Suppressor macrophage treated with lipopolysaccharide for 1 hour (primary cell): ENCODE results near the gene EMID1.
"Not testable (repeated sequence)": the region's sequence is repeated elsewhere in the genome, so short reads cannot be mapped to it uniquely, and the experiment has no call there.

Experiments used
- DNase-seq, 3 donors: peaks; one replicate each; pipeline ENCODE4 v3.0.0-alpha.2; 2020 to 2022

The EMID1 gene

GRCh38 chr22:29231971-29232959, 26.6 kb downstream of the EMID1 start:
- no peak for DNase-seq

DNA sequence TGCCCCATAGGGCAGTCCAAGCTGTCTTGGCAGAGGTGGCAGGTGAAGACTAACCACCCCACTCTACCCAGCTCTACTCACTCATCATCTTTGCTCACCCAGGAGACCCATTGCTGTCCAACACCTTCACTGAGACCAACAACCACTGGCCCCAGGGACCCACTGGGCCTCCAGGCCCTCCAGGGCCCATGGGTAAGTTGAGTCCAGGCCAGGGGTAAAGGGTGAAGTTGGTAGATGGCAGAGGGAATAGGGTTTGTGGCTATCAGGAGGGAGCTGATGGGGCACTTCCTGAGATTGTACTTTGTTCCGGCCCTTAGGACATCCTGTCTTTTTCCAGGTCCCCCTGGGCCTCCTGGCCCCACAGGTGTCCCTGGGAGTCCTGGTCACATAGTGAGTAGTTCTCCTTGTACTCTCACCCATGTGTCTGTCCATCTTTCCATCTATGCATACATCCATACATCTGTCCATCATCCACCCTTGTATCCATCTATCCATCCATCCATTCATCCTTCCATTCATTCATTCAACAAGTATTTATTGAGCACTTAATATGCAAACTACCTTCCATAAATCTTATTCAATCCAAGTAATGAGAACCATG, 27.7 kb downstream of the EMID1 start:
- no peak for DNase-seq

GRCh38 chr22:29240481-29240880, 34.8 kb downstream of the EMID1 start:
- DNase-seq: not testable (repeated sequence)

DNA sequence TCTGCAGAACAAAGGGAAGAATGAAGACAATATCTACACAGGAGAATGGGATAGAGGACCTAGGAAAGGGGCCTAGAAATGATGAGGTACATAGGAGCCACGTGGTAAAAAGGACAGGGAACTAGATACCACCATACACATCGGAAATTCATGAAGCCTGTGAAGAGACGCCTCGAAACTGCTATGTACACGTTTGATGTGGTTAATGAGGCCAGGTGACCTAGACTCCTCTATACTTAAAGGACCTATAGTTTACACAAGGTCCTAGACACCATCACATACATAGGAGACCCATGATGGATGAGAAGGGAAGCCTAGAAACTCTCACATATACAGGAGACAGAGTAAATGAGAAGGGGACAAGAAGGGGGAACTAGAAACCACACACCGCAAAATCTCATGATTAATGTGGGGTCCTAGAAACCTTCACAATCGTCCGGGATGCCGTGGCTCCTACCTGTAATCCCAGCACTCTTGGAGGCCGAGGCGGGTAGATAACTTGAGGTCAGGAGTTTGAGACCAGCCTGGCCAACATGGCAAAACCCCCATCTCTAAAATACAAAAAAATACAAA, 38.3 kb downstream of the EMID1 start:
- DNase-seq: no peak

DNA sequence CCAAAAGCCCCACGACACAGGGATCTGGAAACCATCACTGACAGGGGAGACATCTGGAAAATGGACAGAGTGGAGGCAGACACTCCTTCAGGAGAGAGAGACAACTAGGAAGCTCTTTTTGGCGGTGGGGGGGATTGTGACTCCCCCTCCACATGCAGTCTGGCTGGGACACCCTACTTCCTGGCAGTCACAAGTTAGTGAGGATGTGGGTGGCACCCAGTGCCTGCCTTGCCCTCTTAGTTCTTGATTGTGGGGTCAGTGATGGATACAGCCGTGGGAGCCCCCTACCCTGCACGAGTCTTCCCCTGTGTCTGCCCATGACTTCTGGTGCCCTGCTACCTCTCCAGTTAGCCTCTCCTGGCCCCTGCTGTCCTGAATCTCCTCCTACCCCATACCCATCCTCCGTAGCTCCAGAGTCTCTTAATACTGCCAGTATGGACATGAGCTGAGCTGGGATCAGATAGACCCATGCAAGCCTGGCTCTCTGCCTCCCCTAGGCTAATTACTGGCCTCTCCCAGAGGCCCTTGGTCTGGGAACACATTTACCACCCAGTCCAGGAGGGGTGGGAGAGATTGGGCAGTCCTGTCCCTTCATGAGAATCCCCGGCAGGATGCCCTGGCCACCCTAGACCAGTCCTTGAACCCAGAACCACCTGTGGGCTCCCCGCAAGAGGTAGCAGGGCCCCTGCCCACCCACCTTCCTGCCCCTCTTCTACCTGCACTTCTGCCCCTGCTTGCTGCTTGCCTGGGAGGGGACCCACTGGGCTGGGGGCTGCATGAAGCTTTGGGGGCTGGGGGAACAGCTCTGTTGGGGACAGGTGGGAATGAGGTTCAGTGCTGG, 39.3 kb downstream of the EMID1 start:
- no peak for DNase-seq

- peak; percentile 70 to 75 (median 72) for DNase-seq
These were observed 40.1 kb downstream of the EMID1 start for GRCh38 chr22:29245626-29246385.

DNA sequence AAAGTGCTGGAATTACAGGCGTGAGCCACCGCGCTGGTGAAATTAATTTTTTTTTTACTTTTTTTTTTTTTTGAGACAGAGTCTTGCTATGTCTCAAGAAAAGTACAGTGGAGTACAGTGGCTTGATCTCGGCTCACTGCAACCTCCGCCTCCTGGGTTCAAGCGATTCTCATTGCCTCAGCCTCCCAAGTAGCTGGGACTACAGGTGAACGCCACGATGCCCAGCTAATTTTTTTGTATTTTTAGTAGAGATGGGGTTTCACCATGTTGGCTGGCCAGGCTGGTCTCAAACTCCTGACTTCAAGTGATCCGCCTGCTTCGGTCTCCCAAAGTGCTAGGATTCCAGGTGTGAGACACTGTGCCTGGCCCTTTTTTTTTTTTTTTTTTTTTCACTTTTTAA, 42.2 kb downstream of the EMID1 start:
- DNase-seq: not testable (repeated sequence)

DNA sequence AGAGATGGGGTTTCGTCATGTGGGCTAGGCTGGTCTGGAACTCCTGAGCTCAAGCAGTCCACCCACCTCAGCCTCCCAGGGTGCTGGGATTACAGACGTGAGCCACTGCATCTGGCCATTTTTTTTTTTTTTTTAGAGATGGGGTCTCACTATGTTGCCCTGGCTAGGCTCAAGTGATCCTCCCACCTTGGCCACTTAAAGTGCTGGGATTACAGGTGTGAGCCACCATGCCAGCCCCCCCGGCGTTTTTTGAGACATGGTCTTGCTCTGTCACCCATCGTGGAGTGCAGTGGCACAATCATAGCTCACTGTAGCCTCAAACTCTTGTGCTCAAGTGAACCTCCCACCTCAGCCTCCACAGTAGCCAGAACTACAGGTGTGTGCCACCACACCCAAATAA, 45.6 kb downstream of the EMID1 start:
- no peak for DNase-seq

DNA sequence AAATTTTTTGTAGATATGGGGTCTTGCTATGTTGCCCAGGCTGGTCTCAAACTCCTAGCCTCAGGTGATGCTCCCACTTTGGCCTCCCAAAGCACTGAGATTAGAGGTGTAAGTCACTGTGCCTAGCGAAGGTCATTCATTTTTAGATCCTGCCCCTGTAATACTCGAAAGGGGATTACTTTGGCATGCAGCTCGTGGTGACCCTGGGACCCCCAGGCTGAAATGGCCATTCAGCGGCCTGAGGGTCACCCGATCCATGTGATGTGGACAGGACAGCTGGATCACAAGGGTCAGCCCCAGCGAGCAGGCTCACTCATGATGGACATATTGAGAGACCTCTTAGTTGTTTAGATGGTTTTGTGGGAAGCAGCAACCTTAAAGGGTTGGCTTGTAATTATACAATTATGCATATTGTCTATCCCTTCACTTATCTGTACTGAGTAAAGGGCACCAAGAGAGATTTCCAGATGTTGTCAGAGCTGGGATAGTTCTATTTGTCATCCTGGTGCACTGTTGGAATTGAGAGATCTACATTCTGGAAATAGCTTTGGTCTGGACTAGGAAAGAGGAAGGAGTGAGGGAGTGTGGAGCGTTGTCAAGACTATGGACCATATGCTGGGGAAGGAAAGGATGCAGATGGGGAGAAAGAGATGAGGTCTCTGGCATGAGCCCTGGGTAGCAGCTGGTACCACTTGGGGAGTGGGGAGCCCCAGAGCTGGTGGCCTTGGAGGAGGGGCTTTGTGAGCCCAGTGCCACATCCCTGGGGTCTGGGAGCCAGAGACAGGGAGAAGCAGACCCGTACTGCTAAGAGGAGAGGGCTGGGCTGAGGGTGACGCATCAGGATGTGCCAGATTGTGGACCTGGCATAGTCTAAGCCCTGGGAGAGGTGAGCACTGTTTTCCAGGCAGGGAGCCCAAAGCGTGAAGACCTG, 46.5 kb downstream of the EMID1 start:
- DNase-seq: no peak

DNA sequence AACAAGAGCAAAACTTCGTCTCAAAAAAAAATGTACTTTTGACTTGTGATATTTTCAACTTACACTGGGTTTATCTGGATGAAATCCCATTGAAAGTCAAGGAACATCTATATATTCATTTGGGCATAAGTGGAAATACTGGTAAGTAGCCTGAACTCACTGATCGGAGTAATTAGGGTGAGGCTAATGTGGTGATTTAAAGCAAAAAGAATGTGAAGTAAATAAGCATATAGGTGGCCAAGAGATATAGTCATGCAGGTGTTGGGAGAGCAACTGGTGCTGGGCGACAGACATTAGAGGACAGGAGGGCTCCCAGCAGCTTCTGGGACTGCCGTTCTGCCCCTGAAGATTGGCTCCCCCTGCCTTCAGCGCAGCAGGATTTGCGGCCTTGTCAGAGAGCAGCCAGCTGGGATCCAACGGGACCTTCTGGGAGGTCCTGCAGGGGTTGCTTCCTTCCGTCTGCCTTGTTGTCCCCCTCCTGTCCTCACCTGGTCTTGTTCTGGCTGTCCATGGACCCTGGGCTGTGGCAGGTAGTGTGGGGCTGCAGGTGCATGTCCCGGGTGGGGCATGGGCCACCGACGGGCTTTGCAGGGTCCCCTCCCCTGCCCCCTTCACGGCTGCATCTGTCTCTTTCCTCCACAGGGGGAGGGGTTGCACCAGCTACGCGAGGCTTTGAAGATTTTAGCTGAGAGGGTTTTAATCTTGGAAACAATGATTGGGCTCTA, 48.0 kb downstream of the EMID1 start:
- no peak for DNase-seq

DNA sequence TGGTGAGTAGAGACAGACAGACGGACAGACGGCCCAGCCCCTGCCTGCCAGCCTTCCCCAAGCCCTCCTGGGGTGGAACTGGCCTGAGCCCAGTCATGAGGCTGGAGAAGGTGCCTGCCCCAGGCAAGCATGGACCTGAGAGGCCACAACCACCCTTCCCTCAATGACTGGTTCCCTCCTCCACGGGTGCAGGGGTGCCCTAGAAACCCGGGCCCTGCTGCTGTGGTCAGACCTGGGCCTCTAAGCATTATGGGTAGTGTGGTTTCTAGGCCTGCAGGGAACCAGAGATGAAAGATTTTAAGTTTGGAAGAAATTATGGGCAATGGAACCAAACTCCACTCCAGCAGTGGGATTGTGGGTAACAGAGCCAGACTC, 48.6 kb downstream of the EMID1 start:
- DNase-seq: no peak

GRCh38 chr22:29255064-29255621, 49.4 kb downstream of the EMID1 start:
- no peak for DNase-seq

- DNase-seq: no peak
These were observed 51.1 kb downstream of the EMID1 start for GRCh38 chr22:29256606-29257325.

DNA sequence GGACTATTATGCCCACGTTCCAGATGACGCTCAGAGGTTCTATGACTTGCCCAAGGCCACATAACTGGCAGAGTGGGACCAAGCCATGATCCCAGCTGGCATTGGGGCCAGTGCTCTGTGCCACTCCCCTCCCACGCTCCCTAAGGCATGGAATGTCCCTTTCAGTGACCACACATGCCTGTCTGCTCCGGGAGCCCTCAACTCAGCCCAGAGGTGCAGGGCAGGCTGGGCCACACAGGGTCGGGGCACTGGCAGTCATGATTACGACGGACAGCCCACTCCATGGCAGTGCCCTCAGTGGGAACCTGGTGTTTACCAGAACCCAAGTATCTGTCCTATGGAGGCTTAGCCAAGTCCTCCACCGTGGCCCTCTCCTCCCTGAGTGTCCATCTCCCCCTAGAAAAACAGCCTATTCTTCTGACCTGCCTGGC, 52.1 kb downstream of the EMID1 start:
- no peak for DNase-seq

- DNase-seq: no peak
These were observed 52.9 kb downstream of the EMID1 start for GRCh38 chr22:29258407-29259252.

DNA sequence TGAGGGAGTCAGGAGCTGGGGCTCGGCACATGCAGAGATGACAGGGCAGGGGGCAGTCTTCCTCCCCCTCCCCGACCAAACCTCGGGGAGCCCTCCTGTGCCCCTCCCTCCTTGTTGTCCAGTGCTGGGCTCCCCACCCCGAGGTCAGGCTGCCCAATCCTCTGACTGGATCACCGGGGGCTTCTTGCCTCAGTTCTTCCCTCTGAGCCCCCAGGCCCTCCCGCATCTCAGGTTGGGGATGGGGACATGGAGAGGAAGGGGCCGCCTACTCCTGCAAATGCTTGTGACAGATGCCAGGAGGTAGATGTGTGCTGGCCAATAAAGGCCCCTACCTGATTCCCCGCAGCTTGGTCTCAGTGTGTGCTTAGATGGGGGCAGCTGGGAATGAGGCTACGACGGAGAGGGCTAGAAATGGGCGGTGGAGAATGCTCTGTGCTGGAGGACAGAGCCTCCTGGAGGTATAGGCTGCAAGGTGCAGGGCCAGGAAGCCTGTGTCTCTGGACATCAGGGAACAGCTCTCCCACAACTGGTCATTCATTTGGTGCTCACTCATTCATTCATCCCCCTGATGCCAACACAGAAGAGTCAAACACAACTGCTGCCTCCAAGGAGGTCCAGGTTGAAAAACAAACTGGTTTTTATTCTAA, 53.7 kb downstream of the EMID1 start:
- DNase-seq: no peak

- no peak for DNase-seq
These were observed 54.4 kb downstream of the EMID1 start for GRCh38 chr22:29260031-29260560.
